Measurements from ENCODE around the gene ERC2. TPM values are rescaled to one million over a fixed set of nuclear protein-coding genes. Genes with fewer than 3 reads are reported as not detected.
"Not testable (repeated sequence)": the region's sequence is repeated elsewhere in the genome, so short reads cannot be mapped to it uniquely, and the experiment has no call there.

ERC2 gene
- total RNA-seq, 1 donor from 2014 or later, result 1.3 TPM

DNA sequence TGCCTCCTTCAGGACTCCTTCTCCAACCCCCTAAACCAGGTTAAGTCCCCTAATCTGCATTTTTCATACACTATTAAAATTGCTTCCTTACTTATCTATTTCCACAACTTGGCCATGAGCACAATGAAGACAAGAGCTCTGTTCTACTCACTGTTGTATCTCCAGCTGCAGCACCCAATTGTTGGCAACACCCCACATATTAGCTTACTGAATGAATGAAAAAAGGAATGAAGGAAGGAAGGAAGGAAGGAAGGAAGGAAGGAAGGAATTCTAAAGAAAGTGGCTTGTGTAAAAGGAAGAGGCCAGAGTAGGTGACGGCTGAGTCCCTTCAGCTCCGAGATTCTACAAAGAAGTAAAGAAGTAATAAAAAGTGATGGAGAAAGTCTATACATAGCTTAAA, 444.7 kb downstream of the ERC2 start:
- no peak for DNase-seq (ENCODE audit: extremely low read depth, low read depth, low spot score)

- DNase-seq (ENCODE audit: extremely low read depth, low read depth, low spot score), result no peak
These were observed 445.6 kb downstream of the ERC2 start for GRCh38 chr3:56022619-56023018.

- DNase-seq (ENCODE audit: extremely low read depth, low read depth, low spot score), result no peak
These were observed 448.6 kb downstream of the ERC2 start for GRCh38 chr3:56019490-56020146.

- not testable (repeated sequence) for DNase-seq (ENCODE audit: extremely low read depth, low read depth, low spot score)
These were observed 452.9 kb downstream of the ERC2 start for GRCh38 chr3:56015374-56015773.

GRCh38 chr3:56012721-56013120, 455.5 kb downstream of the ERC2 start:
- DNase-seq (ENCODE audit: extremely low read depth, low read depth, low spot score), result no peak

DNA sequence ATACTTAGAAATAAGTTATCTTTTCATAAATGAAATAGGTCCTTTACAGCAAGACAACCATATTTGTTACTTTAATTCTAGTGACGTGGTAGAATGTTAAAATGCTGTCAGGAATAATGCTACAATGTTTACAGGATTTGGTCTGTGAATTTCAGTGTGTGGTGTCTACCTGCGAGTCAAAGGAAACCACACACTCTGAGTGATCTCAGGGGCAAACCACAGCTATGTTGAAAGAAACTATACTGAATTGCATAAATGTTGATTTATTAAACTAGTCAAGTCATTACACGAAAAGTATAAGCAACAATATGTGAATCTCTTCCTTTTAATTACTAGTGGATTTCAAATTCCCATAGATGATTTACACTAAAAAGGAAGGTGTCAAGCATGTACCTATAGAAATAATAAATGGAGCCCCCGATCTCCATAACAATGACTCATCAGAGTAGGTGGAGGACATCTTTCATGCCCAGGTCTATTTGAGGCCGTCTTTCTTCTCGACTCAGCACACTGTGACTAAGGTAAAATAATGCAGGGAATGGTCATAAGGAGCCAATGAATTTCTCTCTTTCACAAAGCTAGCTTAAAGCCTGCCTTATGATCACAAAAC, 463.0 kb downstream of the ERC2 start:
- no peak for DNase-seq (ENCODE audit: extremely low read depth, low read depth, low spot score)

- DNase-seq (ENCODE audit: extremely low read depth, low read depth, low spot score), result no peak
These were observed 465.1 kb downstream of the ERC2 start for GRCh38 chr3:56003129-56003528.

DNA sequence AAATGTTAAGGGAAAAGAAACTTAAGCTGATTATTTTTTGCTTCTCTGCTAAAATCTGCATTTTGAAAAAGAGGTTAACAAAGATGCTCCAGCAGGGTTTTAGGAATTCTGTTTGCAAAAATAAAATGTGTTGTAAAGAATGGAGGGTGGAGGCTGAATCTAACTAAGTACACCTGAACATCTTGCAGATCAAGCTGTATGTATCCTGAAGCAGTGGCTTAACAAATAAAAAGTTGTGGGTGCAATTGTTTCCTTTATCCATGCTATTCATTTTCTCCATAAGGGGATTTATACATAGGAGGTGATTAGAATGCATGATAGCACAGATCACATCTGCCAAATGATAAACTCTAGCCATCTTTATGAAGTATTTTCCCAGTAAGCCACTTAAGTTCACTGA, 466.3 kb downstream of the ERC2 start:
- DNase-seq (ENCODE audit: extremely low read depth, low read depth, low spot score), result no peak

- DNase-seq (ENCODE audit: extremely low read depth, low read depth, low spot score), result no peak
These were observed 466.7 kb downstream of the ERC2 start for GRCh38 chr3:56001537-56001936.

GRCh38 chr3:55989366-55989765, 478.9 kb downstream of the ERC2 start:
- no peak for DNase-seq (ENCODE audit: extremely low read depth, low read depth, low spot score)

DNA sequence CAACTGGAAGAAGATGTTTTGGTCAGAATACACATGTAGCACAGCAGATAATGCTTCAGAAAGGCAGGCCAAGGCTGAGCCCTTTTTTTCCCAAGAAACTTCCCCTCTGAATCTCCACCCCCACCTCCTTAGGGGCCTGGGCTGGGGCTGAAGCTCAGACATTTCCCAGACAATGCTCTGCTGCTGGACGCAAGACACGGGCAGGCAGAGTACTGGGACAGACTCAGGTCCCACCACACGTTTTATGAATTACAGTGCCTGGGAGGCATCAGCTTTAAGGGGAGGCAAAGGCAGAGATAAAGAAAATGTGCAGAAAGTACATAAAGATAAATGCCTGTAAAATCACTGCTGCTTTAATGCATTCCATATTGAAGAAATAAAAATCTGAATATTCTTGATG, 479.4 kb downstream of the ERC2 start:
- DNase-seq (ENCODE audit: extremely low read depth, low read depth, low spot score), result no peak

GRCh38 chr3:55984626-55985025, 483.6 kb downstream of the ERC2 start:
- DNase-seq (ENCODE audit: extremely low read depth, low read depth, low spot score), result no peak

DNA sequence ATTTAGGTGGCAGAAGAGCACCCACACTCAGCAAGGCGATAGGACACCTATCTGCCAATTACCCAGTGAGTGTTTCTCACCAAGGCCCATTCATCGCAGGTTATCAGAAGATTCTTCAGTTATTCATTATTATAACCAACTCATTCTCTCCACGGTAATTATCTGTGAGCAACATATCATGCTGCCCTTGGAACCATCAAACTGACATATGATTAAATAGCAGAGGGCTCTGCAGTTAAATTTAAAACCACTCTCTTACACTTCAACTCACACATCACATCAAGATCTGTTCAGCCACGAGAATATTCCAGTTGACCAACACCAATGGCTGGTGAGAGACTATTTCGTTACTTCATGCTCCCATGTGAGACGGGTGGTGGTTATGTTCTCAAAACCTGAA, 489.3 kb downstream of the ERC2 start:
- no peak for DNase-seq (ENCODE audit: extremely low read depth, low read depth, low spot score)

GRCh38 chr3:55974421-55975165, 493.7 kb downstream of the ERC2 start:
- no peak for DNase-seq (ENCODE audit: extremely low read depth, low read depth, low spot score)

DNA sequence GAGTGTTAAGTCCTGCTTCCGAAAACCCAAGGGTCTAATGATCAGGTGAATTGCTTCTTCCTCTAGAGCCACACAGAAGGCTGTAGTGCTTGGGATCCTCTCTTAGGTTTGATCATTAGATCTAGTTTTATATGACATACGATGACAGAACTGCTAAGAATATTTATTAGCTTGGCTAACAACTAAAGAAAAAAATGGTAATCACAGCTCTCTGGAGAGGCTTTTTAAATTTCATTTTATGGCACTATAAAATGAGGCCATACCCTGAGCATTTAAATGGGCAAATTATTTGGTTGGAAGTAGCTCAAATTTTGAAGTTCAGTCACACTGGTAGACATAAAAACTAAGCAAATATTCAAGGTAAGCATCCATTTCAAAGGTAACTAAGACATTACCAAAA, 498.6 kb downstream of the ERC2 start:
- DNase-seq (ENCODE audit: extremely low read depth, low read depth, low spot score), result no peak

- DNase-seq (ENCODE audit: extremely low read depth, low read depth, low spot score), result no peak
These were observed 499.9 kb downstream of the ERC2 start for GRCh38 chr3:55968331-55968730.

- DNase-seq (ENCODE audit: extremely low read depth, low read depth, low spot score), result no peak
These were observed 501.7 kb downstream of the ERC2 start for GRCh38 chr3:55966566-55966965.

GRCh38 chr3:55965776-55966175, 502.5 kb downstream of the ERC2 start:
- no peak for DNase-seq (ENCODE audit: extremely low read depth, low read depth, low spot score)

DNA sequence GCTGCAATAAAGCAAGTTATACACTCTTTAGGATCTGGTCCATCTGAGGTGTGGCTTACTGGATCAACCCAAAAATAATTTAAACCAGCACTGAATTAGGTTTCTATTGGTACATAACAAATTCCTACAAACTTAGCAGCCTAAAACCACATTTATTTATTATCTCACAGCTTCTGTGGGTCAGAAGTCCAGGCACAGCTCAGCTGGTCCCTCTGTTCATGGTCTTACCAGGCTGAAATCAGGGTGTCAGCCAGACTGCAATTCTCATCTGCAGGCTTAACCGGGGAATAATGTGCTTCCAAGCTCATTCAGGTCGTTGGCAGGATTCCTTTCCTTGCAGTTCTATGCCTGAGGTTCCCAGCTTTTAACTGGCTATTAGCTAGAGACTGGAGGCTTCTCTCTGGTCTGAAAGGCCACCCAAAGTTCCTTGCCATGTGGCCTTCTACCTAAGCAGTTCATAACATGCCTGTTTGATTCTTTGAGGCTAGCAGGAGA, 503.7 kb downstream of the ERC2 start:
- DNase-seq (ENCODE audit: extremely low read depth, low read depth, low spot score), result no peak

DNA sequence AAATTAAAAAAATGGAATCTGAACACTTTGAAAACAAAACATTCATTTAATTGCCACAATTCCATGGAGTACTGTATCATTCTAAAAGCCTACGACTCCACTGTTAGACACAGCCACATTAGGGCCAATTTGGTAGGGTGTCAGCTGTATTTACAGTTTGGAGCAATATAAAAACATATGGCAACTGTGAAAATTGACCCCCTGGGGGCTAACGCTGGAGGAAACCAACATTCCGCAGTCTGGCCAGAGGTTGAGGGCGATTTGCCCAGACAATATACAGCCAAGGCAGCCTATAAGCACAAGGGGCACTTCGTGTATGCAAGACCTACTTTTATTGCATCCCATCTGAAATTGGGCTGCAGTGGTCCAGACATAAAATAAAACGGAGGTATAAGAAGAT, 504.7 kb downstream of the ERC2 start:
- DNase-seq (ENCODE audit: extremely low read depth, low read depth, low spot score), result no peak

DNA sequence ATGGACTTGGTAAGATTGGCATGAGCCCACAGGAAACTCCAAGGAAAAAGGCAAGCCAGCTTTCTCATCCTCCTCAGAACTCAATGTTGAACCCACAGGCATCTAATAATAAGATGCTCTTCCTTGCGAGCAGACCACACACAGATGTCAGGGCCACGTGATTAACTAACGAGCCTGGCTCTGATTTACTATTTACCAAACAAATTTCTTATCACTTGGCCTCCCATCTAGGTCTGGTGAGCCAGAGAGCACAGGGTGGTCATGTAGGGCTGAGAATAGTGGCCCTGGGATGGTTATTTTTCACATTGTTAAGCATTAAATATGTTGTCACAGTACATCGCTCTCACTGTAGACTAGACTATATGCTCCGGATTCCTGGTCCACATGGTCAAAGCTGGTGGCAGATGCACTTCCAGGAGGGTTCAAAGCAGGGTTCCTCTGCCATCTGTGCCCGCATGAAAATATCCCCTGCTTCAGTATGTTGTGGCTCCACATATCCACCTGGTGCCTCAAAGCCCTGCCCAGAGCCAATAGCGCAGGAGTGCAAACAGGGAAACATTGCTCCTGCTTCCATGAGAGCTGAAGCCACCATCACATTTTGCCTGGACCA, 508.7 kb downstream of the ERC2 start:
- DNase-seq (ENCODE audit: extremely low read depth, low read depth, low spot score), result no peak

GRCh38 chr3:55958605-55959004, 509.7 kb downstream of the ERC2 start:
- DNase-seq (ENCODE audit: extremely low read depth, low read depth, low spot score), result no peak

Measured in glomerular endothelial cell (primary cell).